ENCODE results near the gene CCDC88C.

DNA sequence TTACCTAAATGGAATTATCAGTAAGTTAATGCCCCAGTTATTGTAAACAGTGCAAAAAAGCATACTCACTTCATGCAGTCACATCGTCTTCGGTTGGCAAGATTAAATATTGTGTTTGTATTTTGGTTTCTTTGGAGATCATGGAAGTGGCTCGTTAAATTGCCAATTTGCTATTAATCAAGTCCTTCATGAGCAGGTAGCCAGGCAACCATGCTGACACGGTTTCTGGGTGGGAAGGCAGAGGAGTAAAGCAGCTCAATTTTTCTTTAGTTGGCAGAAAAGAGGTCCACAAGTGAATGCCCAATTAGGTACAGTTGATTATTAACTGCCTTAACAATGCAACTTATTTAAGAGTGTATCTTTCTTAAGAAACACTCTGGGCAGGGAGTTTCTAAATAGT, 48.6 kb upstream of the CCDC88C start:
- TF ChIP-seq CTCF (IDR thresholded peaks at IDR 0.05) (no peak), POLR2A (IDR thresholded peaks at IDR 0.05) (no peak)
